ENCODE data around the gene LEMD2.

Gene LEMD2

GRCh38 chr6:33812669-33813068 lies 23.7 kb upstream of the LEMD2 start:
- TF ChIP-seq POLR2A (IDR thresholded peaks at IDR 0.05; ENCODE audit: low read length), result no peak
- TF ChIP-seq GATA1 (IDR thresholded peaks at IDR 0.05; ENCODE audit: low read depth, low read length), result no peak

GRCh38 chr6:33809594-33809993 lies 20.7 kb upstream of the LEMD2 start:
- DNase-seq, result no peak
- no peak for TF ChIP-seq POLR2A (IDR thresholded peaks at IDR 0.05; ENCODE audit: low read length)
- no peak for TF ChIP-seq GATA1 (IDR thresholded peaks at IDR 0.05; ENCODE audit: low read depth, low read length)

More at GRCh38 chr6:33812669-33813068, 23.7 kb upstream of the LEMD2 start:
- peak; percentile 55 to 62 for DNase-seq

- TF ChIP-seq GATA1 (IDR thresholded peaks at IDR 0.05; ENCODE audit: low read depth, low read length) (no peak), POLR2A (IDR thresholded peaks at IDR 0.05; ENCODE audit: low read length) (no peak)
- no peak for DNase-seq
Measured at GRCh38 chr6:33808641-33809180, 19.8 kb upstream of the LEMD2 start.

- DNase-seq, result no peak
- TF ChIP-seq GATA1 (IDR thresholded peaks at IDR 0.05; ENCODE audit: low read depth, low read length) (no peak), POLR2A (IDR thresholded peaks at IDR 0.05; ENCODE audit: low read length) (no peak)
Measured at GRCh38 chr6:33807606-33808005, 18.7 kb upstream of the LEMD2 start.

GRCh38 chr6:33806841-33807240 lies 17.9 kb upstream of the LEMD2 start:
- TF ChIP-seq GATA1 (IDR thresholded peaks at IDR 0.05; ENCODE audit: low read depth, low read length) (no peak), POLR2A (IDR thresholded peaks at IDR 0.05; ENCODE audit: low read length) (no peak)
- DNase-seq, result no peak

GRCh38 chr6:33803571-33804053 lies 14.7 kb upstream of the LEMD2 start, which contains the start of gene MLN:
Gene MLN, minus strand, starts transcription at chr6:33804003. Its CDS starts 2,840 bp downstream, at chr6:33801163.
- TF ChIP-seq GATA1 (IDR thresholded peaks at IDR 0.05; ENCODE audit: low read depth, low read length) (no peak), POLR2A (IDR thresholded peaks at IDR 0.05; ENCODE audit: low read length) (no peak)
- DNase-seq, result no peak

- DNase-seq, result no peak
- TF ChIP-seq GATA1 (IDR thresholded peaks at IDR 0.05; ENCODE audit: low read depth, low read length) (no peak), POLR2A (IDR thresholded peaks at IDR 0.05; ENCODE audit: low read length) (no peak)
Measured at GRCh38 chr6:33802186-33802958, 13.4 kb upstream of the LEMD2 start.

GRCh38 chr6:33801611-33802010 lies 12.7 kb upstream of the LEMD2 start:
- no peak for DNase-seq
- TF ChIP-seq POLR2A (IDR thresholded peaks at IDR 0.05; ENCODE audit: low read length), result no peak
- no peak for TF ChIP-seq GATA1 (IDR thresholded peaks at IDR 0.05; ENCODE audit: low read depth, low read length)

- TF ChIP-seq POLR2A (IDR thresholded peaks at IDR 0.05; ENCODE audit: low read length) (no peak), GATA1 (IDR thresholded peaks at IDR 0.05; ENCODE audit: low read depth, low read length) (no peak)
- no peak for DNase-seq
Measured at GRCh38 chr6:33800248-33800969, 11.5 kb upstream of the LEMD2 start.

- no peak for DNase-seq
- TF ChIP-seq POLR2A (IDR thresholded peaks at IDR 0.05; ENCODE audit: low read length) (no peak), GATA1 (IDR thresholded peaks at IDR 0.05; ENCODE audit: low read depth, low read length) (no peak)
Measured at GRCh38 chr6:33799454-33800113, 10.7 kb upstream of the LEMD2 start.

GRCh38 chr6:33798343-33798848 lies 9.5 kb upstream of the LEMD2 start:
- TF ChIP-seq POLR2A (IDR thresholded peaks at IDR 0.05; ENCODE audit: low read length), result no peak
- no peak for TF ChIP-seq GATA1 (IDR thresholded peaks at IDR 0.05; ENCODE audit: low read depth, low read length)
- DNase-seq, result no peak

GRCh38 chr6:33797626-33798342 lies 8.9 kb upstream of the LEMD2 start:
- TF ChIP-seq GATA1 (IDR thresholded peaks at IDR 0.05; ENCODE audit: low read depth, low read length) (no peak), POLR2A (IDR thresholded peaks at IDR 0.05; ENCODE audit: low read length) (no peak)
- DNase-seq, result no peak

All from erythroblast (primary cell).